Body of pancreas (tissue), 4 donors: ENCODE measurements around the gene PACRG.

Experiments used
- POLR2A ChIP-seq, 3 donors: fragments of 450-650 bp; IDR thresholded peaks; one replicate each; pipeline ENCODE4 v1.6.1; 2016; ENCODE audit warnings: antibody characterized with exemption in 3 of 3, mild to moderate bottlenecking in 2 of 3
- TF ChIP-seq, protein P1 (sequence below), 7 experiments: fragments of 450-650 bp in 4 of 7; fragments of 200-600 bp in 3 of 7; sonication (generic) in 3 of 7; IDR thresholded peaks; one replicate each; pipeline ENCODE4 v1.5.1; 2016 to 2019; ENCODE audit warnings: antibody characterized with exemption in 7 of 7

DNA sequence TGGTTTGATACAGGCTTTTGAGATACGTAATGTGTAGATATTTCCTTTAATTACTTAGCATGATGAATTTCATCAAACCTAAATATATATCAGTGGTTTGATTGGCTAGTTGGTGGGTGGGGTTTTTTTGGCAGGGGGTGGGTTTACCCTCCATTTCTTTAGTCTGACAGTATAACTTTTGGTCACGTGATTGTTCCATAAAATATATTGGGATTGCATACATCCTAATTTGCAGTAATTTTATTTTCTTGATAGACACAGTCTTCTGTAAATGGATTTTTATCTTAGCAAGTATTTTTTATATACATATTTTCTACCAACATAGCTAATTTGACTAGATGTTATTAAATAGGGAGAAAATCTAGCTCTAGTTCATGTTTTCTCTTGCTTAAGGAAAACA, 509.3 kb downstream of the PACRG start:
- TF ChIP-seq POLR2A (IDR thresholded peaks at IDR 0.05), result no peak
- TF ChIP-seq, protein P1, sequence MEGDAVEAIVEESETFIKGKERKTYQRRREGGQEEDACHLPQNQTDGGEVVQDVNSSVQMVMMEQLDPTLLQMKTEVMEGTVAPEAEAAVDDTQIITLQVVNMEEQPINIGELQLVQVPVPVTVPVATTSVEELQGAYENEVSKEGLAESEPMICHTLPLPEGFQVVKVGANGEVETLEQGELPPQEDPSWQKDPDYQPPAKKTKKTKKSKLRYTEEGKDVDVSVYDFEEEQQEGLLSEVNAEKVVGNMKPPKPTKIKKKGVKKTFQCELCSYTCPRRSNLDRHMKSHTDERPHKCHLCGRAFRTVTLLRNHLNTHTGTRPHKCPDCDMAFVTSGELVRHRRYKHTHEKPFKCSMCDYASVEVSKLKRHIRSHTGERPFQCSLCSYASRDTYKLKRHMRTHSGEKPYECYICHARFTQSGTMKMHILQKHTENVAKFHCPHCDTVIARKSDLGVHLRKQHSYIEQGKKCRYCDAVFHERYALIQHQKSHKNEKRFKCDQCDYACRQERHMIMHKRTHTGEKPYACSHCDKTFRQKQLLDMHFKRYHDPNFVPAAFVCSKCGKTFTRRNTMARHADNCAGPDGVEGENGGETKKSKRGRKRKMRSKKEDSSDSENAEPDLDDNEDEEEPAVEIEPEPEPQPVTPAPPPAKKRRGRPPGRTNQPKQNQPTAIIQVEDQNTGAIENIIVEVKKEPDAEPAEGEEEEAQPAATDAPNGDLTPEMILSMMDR (IDR thresholded peaks at IDR 0.05), result no peak
